OCI-LY7 (cell line): Measurements from ENCODE around the gene NBPF8. TPM values are rescaled to one million over a fixed set of nuclear protein-coding genes. Genes with fewer than 3 reads are reported as not detected.
"Not testable (repeated sequence)": the region's sequence is repeated elsewhere in the genome, so short reads cannot be mapped to it uniquely, and the experiment has no call there.

Experiments used
- BruUV-seq: library from RNA; stranded (reverse); fragments of 400-500 nt; replicated peaks from 2 replicates; lab custom pipeline; 2021; lab: Mats Ljungman, UMichigan
- CTCF ChIA-PET: fragments of 300-600 bp; sonication (Branson Sonifier 250); formaldehyde crosslinking; loops from one replicate; lab custom pipeline; 2022; ENCODE audit warnings: antibody characterized with exemption; ENCODE audit not compliant: unreplicated experiment; lab: Charles Lee
- POLR2A ChIA-PET: fragments of 300-600 bp; sonication (Branson Sonifier 250); formaldehyde crosslinking; loops from one replicate; lab custom pipeline; 2022; ENCODE audit warnings: antibody characterized with exemption; lab: Charles Lee
- DNase-seq: peaks from one replicate; pipeline ENCODE4 v3.0.0-alpha.2; 2015; ENCODE audit warnings: low spot score
- H2AFZ ChIP-seq: fragments of 200-600 bp; sonication (generic), shearing (Covaris generic); 2 replicates; pipeline ENCODE4 v1.6.1; 2014; ENCODE audit warnings: mild to moderate bottlenecking, antibody characterized with exemption, low read length, moderate library complexity
- H3K27ac ChIP-seq: fragments of 200-600 bp; sonication (generic); 2 replicates; pipeline ENCODE4 v1.5.1; 2014; ENCODE audit warnings: mixed run types, low read depth, mild to moderate bottlenecking, moderate library complexity, low read length, inconsistent platforms; ENCODE audit not compliant: poor library complexity, severe bottlenecking
- H3K36me3 ChIP-seq: fragments of 200-600 bp; sonication (generic); 2 replicates; pipeline ENCODE4 v1.6.1; 2014; ENCODE audit warnings: mild to moderate bottlenecking, antibody characterized with exemption, low read length, moderate library complexity, mixed read lengths; ENCODE audit not compliant: insufficient read depth
- H3K4me1 ChIP-seq: fragments of 200-600 bp; sonication (generic); 2 replicates; pipeline ENCODE4 v1.5.1; 2014; ENCODE audit warnings: mild to moderate bottlenecking, low read length; ENCODE audit not compliant: insufficient read depth, poor library complexity, severe bottlenecking
- H3K4me2 ChIP-seq: fragments of 200-600 bp; sonication (generic); 2 replicates; pipeline ENCODE4 v1.6.1; 2014; ENCODE audit warnings: mild to moderate bottlenecking, low read length
- H3K4me3 ChIP-seq: fragments of 200-600 bp; sonication (generic); 2 replicates; pipeline ENCODE4 v1.5.1; 2014; ENCODE audit warnings: mild to moderate bottlenecking, low read depth, low read length; ENCODE audit not compliant: poor library complexity, severe bottlenecking
- H3K79me2 ChIP-seq: fragments of 200-600 bp; sonication (generic); 2 replicates; pipeline ENCODE4 v1.6.1; 2016; ENCODE audit warnings: low read depth, mild to moderate bottlenecking, low read length, moderate library complexity, mixed read lengths; ENCODE audit not compliant: insufficient read depth
- H3K9me2 ChIP-seq: fragments of 200-600 bp; sonication (generic); 2 replicates; pipeline ENCODE4 v1.6.1; 2016; ENCODE audit warnings: mild to moderate bottlenecking, low read length, mixed read lengths; ENCODE audit not compliant: insufficient read depth
- H3K9me3 ChIP-seq: fragments of 200-600 bp; sonication (generic); 2 replicates; pipeline ENCODE4 v1.6.1; 2014; ENCODE audit warnings: mild to moderate bottlenecking, mixed run types, low read length, mixed read lengths
- H4K20me1 ChIP-seq: fragments of 200-600 bp; sonication (generic); 2 replicates; pipeline ENCODE4 v1.6.1; 2014; ENCODE audit warnings: mild to moderate bottlenecking, antibody characterized with exemption, low read length, moderate library complexity, mixed read lengths; ENCODE audit not compliant: insufficient read depth
- intact Hi-C: fragments of 100-400 bp; cut with micrococcal nuclease; formaldehyde crosslinking; loops from one replicate; pipeline ENCODE4 v1.10.0; 2022; ENCODE audit not compliant: unreplicated experiment
- total RNA-seq, 2 experiments: library from RNA; depleted of rRNA in 1 of 2; stranded (reverse); fragments of >200 nt in 1 of 2; shearing (Covaris generic) in 1 of 2; gene quantifications; 2 replicates each; pipeline ENCODE4 v1.2.3, GENCODE V29; 2014 to 2022

Gene NBPF8
- total RNA-seq, 2 experiments from 2014 or later, result 35.6 to 39.9 TPM

DNA sequence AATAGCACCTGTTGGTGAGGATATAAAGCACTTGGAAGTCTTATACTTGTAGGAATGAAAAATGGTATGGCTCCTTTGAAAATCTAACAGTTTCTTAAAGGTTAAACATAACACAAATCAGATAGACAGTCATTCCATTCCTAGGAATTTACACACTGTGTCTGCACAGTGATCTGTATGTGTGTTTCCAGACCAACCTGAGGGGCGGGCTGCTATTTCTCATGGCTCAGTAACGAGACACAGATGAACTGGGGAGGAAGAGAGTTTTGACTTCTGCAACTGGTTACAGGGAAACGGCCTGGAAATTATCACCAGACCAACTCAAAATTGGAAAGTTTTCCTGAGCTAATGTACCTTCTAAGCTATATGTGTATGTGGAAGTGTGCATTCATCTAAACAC lies 16.8 kb downstream of the NBPF8 start:
- H3K27ac ChIP-seq, H3K79me2 ChIP-seq, H3K9me3 ChIP-seq, BruUV-seq, H4K20me1 ChIP-seq, H3K4me3 ChIP-seq, intact Hi-C loops, CTCF ChIA-PET, H3K36me3 ChIP-seq, H2AFZ ChIP-seq, DNase-seq, H3K4me1 ChIP-seq, H3K4me2 ChIP-seq, POLR2A ChIA-PET, H3K9me2 ChIP-seq: not testable (repeated sequence)

DNA sequence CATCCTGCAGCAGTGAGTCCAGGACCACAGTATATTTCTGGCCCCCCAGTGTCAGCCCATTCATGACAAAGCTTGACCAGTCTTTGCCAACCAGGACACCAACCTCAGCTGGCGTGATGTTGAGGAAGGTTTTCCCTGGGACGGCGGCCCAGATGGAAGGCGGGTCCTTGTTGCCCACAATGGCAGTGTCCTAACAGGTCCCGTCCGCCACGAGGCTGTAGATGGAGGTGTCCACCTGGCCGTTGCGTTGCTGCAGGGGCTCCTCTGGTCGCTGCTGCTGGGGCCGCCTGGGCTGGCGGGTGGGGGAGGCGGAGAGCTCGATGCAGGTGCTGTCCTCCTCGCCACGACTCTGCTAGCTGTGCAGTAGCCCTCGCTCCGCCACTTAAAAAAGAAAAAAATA lies 19.0 kb downstream of the NBPF8 start:
- H4K20me1 ChIP-seq, DNase-seq, H3K9me2 ChIP-seq, H3K27ac ChIP-seq, H3K9me3 ChIP-seq, H3K36me3 ChIP-seq, POLR2A ChIA-PET, H3K79me2 ChIP-seq, H3K4me2 ChIP-seq, H3K4me3 ChIP-seq, CTCF ChIA-PET, H3K4me1 ChIP-seq, BruUV-seq, H2AFZ ChIP-seq, intact Hi-C loops: not testable (repeated sequence)

GRCh38 chr1:120449124-120449523 lies 34.3 kb downstream of the NBPF8 start:
- H4K20me1 ChIP-seq, intact Hi-C loops, H3K79me2 ChIP-seq, DNase-seq, H3K27ac ChIP-seq, H3K4me3 ChIP-seq, CTCF ChIA-PET, H3K36me3 ChIP-seq, BruUV-seq, H3K4me2 ChIP-seq, H3K9me2 ChIP-seq, H2AFZ ChIP-seq, POLR2A ChIA-PET, H3K9me3 ChIP-seq, H3K4me1 ChIP-seq: not testable (repeated sequence)

Other genes with a start within 250 kb of the NBPF8 start
- 11.9 and 12.7 TPM in 2 replicates for gene SEC22B, start 238.5 kb upstream of the NBPF8 start, total RNA-seq (2014; rRNA removed; shearing (Covaris generic))
- 23.5 and 24.9 TPM in 2 replicates for gene SEC22B, start 238.5 kb upstream of the NBPF8 start, total RNA-seq (2022)